ENCODE data around the gene WSB1. TPM values are rescaled to one million over a fixed set of nuclear protein-coding genes. Genes with fewer than 3 reads are reported as not detected.

Gene WSB1
- total RNA-seq, 2 donors from 2014 or later, result 214 to 284 TPM

DNA sequence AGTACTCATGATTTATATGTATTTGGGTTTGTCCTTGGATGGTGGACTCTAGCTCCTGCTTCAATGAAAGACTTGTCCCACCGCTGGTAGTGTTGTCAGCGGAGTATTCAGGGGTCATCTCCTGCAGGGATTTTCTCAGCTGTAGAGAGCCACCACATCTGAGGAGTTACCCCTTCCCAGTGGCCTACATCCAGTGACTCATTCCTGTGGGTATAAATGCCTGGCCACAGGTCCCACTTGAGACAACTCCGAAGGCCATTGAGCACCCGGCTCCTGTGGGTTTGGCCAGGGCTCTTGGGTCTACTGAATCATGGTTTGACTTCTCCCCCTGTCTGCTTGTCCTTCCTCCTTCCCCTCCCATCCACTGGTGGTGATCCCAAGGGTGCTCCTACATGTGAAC is 34.6 kb upstream of the WSB1 start:
- ATAC-seq (ENCODE audit: insufficient number of reproducible peaks, low FRiP score, low read depth), result no peak
- H3K4me1 ChIP-seq (ENCODE audit: control insufficient read depth in 1 of 2, low read depth in 2 of 2), result peaks cover 25 to 35% of the 10 kb centered on the region in 2 donors
- TF ChIP-seq CTCF (IDR thresholded peaks at IDR 0.05), result no peak
- H3K4me3 ChIP-seq, result no peak overlapping the region
- no peak for DNase-seq (ENCODE audit: low spot score)
- no peak overlapping the region for H3K27ac ChIP-seq
- H3K27me3 ChIP-seq (replicated peaks; ENCODE audit: insufficient read depth), result no peaks in the 10 kb centered on the region
- no peaks in the 10 kb centered on the region for H3K36me3 ChIP-seq
- no peaks in the 10 kb centered on the region for H3K9me3 ChIP-seq

GRCh38 chr17:27263386-27263785 is 30.5 kb upstream of the WSB1 start:
- peak overlapping the region; percentile 29 to 39 for H3K27ac ChIP-seq
- no peak for TF ChIP-seq CTCF (IDR thresholded peaks at IDR 0.05)
- no peaks in the 10 kb centered on the region for H3K27me3 ChIP-seq (replicated peaks; ENCODE audit: insufficient read depth)
- no peaks in the 10 kb centered on the region for H3K36me3 ChIP-seq
- ATAC-seq (ENCODE audit: insufficient number of reproducible peaks, low FRiP score, low read depth) (no peak), DNase-seq (ENCODE audit: low spot score) (no peak)
- peaks cover 11 to 13% of the 10 kb centered on the region in 2 donors for H3K4me1 ChIP-seq (ENCODE audit: control insufficient read depth in 1 of 2, low read depth in 2 of 2)
- no peaks in the 10 kb centered on the region for H3K9me3 ChIP-seq
- no peak overlapping the region for H3K4me3 ChIP-seq

DNA sequence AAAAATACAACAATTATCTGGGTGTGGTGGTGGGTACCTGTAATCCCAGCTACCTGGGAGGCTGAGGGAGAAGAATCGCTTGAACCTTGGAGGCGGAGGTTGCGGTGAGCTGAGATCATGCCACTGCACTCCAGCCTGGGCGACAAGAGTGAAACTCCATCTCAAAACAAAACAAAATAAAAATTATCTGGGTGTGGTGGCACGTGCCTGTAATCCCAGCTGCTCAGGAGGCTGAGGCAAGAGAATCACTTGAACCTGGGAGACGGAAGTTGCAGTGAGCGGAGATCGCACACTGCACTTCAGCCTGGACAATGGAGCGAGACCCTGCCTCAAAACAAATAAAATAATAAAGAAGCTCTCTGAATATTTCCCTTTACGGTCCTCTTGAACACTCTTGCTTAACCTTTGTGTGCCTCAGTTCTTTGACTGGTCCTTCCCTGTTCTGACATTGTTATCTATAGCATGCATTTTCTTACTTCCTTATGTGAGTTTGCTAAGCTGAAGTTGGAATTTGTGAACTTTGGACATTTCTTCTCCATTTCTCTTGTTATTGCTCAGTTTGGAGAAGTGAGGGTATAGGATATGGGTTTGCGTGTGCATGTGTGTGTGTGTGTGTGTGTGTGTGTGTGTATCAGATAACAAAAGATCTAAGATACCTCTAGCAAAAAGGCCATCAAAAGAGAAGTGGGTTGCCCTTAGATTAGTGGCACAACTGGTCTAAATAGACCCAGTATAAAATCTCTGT is 29.7 kb upstream of the WSB1 start:
- Histone ChIP-seq H3K27me3 (replicated peaks; ENCODE audit: insufficient read depth) (no peaks in the 10 kb centered on the region), H3K27ac (peak overlapping the region in 1 of 2 donors; percentile 39), H3K4me3 (no peak overlapping the region), H3K4me1 (ENCODE audit: control insufficient read depth in 1 of 2, low read depth in 2 of 2) (peaks cover 11 to 13% of the 10 kb centered on the region in 2 donors), H3K36me3 (no peaks in the 10 kb centered on the region), H3K9me3 (no peaks in the 10 kb centered on the region)
- ATAC-seq (ENCODE audit: insufficient number of reproducible peaks, low FRiP score, low read depth) (no peak), DNase-seq (ENCODE audit: low spot score) (no peak)
- TF ChIP-seq CTCF (IDR thresholded peaks at IDR 0.05), result no peak

DNA sequence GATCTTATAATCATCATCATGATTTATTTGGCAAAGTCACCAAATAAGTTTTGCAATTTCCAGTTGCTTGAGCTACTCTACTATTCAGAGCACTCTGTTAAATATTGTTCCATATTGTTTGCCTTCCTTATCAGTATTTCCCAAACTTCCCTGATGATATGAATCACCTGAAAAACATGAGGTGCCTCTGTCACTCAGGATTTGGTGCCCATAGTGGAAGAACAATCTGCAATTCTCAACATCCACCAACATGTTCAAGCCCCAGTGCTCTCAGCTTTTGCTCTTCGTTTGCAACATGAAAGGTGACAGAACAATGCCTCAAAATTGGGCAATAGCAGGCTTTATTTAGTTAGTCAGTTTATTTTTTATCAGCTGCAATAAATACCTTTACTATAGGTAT is 28.6 kb upstream of the WSB1 start:
- no peak for TF ChIP-seq CTCF (IDR thresholded peaks at IDR 0.05)
- H3K4me3 ChIP-seq, result no peak overlapping the region
- H3K27me3 ChIP-seq (replicated peaks; ENCODE audit: insufficient read depth), result no peaks in the 10 kb centered on the region
- no peaks in the 10 kb centered on the region for H3K36me3 ChIP-seq
- no peak for DNase-seq (ENCODE audit: low spot score)
- peaks cover 11 to 13% of the 10 kb centered on the region in 2 donors for H3K4me1 ChIP-seq (ENCODE audit: control insufficient read depth in 1 of 2, low read depth in 2 of 2)
- no peak for ATAC-seq (ENCODE audit: insufficient number of reproducible peaks, low FRiP score, low read depth)
- no peaks in the 10 kb centered on the region for H3K9me3 ChIP-seq
- no peak overlapping the region for H3K27ac ChIP-seq

- H3K4me3 ChIP-seq, result no peak overlapping the region
- H3K27ac ChIP-seq, result no peak overlapping the region
- no peaks in the 10 kb centered on the region for H3K36me3 ChIP-seq
- DNase-seq (ENCODE audit: low spot score) (no peak), ATAC-seq (ENCODE audit: insufficient number of reproducible peaks, low FRiP score, low read depth) (no peak)
- no peaks in the 10 kb centered on the region for H3K27me3 ChIP-seq (replicated peaks; ENCODE audit: insufficient read depth)
- peaks cover 11 to 13% of the 10 kb centered on the region in 2 donors for H3K4me1 ChIP-seq (ENCODE audit: control insufficient read depth in 1 of 2, low read depth in 2 of 2)
- TF ChIP-seq CTCF (IDR thresholded peaks at IDR 0.05), result no peak
- no peaks in the 10 kb centered on the region for H3K9me3 ChIP-seq
Measured at GRCh38 chr17:27266228-27266627, 27.7 kb upstream of the WSB1 start.
